T1000 (cell line): Measurements from ENCODE around the gene SMIM1.
A peak's percentile ranks its signal among the peaks of the same experiment; 100 is the strongest.

Source experiments
- DNase-seq: peaks from one replicate; lab custom pipeline; 2025; ENCODE audit warnings: mixed read lengths; lab: John Stamatoyannopoulos, UW

Gene SMIM1

DNA sequence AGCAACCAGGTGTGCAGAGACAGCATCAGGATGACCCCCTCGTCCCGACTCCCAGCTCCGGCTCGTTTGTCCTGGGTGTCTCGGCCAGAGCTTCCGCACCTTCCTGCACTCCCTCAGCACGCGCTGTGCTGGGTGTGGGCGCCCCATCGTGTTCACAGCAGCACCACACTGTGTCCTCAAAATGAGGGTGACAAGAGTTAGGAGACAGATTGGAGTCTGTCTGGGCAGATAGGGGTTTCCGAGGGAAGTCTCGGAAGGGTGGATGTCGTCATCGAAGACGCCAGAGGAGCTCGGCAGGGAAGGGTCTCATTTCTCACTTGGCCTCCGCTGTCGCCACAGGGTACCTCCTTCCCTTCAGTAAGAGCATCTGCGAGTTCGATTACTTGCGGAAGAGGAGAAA lies 16.2 kb upstream of the SMIM1 start:
- DNase-seq: no peak

DNA sequence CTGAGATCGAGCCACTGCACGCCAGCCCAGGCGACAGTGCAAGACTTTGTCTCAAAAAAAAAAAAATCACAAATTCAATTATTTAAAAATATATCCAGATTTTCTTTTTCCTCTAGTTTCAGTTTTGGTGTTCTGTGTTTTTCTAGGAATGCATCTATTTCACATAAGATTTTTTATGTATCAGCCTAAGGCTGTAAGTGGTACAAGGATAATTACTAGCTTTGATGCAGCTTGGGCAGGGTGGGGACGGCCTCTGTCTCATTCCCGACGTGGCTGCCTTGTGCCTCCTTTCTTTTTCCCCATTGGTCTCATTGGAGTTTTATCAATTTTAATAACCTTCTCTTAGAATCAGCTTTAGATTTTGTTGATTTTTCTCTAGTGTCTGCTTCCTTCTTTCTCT lies 13.4 kb upstream of the SMIM1 start:
- DNase-seq: no peak

DNA sequence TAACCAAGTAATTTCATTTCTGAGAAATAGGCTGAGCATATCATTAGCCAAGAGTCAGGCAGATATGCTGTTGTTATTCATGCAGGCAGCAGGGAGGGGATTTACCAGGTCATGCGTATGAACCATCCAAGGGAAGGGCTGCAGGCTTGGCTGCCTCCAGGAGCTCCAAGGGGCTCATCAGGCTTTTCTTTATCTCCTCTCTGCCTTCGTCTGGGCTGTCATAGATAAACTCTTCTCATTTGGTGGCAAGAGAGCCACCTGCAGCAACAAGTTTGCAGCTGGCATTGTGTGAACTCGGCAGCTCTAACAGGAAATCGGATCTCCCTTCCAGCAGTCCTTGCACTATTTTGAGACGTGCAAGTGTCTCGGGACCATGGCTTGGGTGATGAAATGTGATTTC lies 12.8 kb upstream of the SMIM1 start:
- no peak for DNase-seq

DNA sequence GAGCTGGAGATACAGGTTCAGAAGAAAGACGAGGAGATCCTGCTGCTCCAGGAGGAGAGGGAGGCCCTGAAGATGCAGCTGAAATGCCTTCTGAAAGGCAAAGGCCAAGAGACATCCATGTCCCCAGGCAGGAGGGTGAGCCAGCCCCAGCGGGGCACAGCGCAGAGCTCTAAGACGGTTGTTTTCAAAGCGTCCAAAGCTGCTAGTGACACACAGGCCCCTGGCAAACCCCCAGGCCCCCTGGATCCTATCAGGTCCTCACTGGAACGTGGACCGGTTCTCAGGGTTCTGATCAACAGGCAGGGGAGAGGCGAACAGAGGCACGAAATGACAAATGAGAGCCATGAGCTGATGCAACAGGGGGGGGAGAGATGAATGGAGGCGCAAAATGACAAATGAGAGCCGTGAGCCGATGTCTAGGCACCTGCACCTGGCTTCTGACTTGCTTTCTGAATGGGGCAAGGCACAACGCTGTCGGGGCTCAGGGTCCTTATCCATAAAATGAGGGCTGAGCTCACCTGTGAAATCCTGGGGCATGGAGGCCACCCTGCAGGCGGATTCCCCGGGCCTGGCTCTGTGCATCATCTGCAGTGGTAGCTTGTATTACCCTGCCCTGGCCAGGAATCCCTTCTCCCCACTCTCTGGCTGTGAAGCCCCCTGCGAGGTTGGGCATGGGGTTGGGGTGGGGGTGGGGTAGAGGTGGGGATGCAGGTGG lies 11.1 kb upstream of the SMIM1 start:
- DNase-seq: no peak

DNA sequence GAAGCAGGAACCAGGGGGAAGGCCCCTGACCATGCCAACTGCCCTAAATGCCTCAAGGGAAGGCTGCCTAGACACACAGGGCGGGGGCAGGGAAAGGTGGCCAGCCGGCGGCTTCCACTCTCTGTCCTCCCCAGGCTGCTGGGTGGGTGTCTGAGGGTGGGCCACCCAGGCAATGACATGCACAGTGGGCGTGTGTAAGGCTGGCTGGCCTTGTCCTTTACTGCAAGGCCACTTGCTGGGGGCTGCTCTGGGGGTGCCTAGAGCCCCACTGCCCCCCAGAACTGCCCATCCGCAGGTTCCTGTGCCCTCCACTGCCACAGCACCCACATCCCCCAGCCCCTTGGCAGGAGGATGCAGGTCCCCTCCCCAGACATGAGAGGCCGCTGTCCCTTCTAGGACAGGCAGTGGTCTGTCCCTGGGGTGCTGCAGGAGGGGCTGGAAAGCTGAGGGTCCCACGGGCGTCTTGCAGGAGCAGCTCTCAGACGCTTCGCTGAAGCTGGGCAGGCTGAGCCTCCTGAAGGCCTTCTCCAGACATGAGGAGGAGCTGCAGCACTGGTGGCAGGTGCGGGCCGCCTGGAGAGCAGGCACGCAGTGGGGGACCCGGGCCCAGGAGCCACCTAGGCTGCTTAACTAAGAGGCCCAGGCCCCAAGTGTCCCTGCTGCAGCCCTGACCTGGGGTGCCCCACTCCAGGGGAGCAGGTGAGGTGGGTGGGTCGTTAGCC lies 10.2 kb upstream of the SMIM1 start:
- no peak for DNase-seq

DNA sequence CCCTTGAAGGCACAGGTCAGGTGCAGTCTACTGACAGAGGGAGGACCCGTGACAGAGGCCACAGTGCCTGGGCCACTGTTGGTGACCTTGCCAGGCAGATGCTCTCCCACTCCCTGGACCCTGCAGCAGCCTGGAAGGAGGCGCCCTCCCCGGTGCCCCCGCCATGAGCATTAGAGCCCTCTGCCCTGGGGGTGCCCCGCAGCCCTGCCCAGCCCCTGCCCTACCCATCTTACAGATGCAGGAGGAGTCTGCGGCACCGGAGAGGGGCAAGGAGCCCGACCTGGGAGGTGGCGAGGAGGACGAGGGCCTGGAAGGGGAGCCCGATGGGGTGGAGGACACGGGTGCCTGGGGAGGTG lies 9.7 kb upstream of the SMIM1 start:
- no peak for DNase-seq

DNA sequence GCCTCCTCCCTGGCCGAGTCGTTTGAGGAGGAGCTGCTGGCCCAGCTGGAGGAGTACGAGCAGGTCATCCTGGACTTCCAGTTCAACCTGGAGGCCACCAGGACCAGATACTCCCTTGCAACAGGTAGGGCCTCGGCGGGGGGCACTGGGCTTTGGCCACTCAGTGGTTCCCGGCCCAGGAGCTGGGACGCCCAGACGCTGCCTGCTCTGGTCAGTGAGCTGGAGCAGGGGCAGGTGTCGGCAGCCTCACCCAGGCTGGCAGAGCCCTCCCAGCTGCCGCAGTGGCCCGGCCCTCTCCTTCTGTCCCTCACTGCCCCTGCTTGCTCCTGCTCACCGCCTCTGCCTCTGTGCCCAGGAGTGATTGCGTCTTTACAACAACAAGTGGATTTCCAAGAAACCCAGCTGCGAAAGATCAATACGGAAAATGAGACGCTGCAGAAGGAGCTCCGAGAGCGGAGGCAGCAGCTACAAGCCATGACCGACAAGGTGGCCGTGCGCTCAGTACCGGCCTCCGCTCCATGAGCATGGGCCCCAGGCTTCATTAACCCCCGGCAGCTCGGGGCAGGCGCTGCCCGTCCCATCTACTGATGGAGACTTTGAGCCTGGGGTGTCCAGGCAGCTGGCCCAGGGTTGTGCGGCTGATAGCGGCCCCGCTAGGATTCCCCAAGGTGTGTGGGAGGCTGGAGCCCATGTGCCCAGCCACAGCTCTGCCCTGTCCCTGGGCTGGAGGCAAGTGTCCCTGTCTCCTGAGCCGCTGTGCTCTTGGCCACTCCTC lies 9.0 kb upstream of the SMIM1 start:
- DNase-seq: no peak

DNA sequence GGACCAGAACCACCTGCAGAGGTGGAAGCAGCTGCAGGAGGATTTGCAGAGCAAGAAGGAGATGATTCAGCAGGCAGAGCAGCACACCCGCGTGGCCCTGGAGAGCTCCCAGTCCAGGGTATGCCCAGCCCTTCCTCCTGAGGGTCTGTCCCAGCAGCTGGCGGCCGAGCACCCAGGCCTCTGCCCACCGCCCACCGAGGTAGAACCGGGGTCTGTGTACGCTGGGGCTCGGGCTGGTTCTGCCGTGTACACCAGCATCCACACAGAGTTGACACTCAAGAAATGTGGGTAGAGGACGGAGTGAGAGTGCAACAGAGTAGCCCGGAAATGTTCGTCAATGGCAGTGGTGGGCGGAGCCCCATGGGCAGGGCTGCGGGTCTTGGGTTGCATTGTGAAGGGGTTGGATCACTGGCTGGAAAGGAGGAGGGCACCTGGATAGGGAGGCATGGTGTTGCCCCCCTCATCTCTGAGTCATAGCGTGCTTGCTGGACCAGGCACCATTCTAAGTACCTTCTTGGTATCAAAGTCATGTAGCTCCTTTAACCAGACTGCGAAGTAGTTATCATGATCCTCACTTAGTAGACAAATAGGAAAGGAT lies 5.1 kb upstream of the SMIM1 start:
- no peak for DNase-seq

DNA sequence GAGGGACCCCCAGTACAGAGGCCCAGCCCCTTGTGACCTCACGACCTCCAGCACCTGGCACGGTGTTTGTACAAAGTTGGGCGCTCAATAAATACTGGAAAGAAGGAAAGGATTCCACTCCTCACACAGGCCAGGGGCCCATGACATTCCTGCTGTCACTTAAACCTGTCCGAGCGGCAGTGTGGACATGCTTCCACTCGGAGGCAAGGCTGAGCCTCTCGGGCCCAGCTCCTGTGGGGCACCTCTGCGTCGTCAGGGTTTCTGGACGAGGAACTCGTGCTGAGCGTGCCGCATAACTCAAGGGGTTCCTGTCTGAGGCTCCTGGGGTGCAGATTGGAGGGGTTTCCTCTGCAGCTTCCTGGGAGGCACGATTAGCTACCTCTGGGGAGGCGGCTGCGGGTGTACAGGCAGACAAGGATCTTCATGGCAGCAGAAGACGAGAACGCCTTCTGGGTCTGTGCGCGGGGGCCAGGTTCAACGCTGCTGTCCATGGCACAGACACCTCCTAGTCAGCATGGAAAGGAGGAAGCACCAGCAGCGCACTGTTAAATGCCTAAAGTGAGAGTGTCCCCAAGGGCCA lies 3.6 kb upstream of the SMIM1 start:
- no peak for DNase-seq

DNA sequence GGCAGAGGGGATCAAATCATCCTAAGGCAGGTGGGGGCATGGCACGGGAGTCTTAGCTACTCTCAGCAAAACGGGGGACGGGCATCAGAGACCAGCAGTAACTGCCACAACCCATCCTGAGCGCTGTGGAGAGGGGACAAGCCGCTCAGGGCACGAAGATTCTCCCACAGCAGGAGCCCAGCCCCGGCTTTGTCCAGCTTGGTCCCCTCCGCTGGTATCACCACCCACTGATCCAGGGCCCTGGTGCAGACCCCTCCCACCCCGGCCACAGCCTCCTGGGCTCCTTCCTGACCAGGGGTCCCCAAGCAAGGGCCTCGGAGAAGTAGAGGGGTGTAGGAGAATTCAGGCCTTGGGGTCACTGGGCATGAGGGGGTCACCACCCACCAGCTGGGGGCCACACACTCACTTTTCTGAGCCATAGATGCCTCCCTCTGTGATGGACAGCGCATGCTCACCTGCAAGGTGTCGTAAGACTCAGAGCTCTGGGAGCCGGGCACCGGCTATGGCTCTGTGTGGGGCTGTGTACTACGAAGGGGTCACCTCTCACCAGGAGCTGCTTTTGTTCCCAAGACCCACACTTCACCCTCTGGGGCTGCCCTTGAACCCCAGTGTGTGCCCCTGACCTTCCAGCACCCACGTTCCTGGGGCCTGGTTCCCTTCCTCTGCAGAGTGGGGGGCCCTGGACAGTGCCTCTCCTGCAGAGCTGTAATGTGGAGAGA lies 2.3 kb upstream of the SMIM1 start:
- DNase-seq: no peak

DNA sequence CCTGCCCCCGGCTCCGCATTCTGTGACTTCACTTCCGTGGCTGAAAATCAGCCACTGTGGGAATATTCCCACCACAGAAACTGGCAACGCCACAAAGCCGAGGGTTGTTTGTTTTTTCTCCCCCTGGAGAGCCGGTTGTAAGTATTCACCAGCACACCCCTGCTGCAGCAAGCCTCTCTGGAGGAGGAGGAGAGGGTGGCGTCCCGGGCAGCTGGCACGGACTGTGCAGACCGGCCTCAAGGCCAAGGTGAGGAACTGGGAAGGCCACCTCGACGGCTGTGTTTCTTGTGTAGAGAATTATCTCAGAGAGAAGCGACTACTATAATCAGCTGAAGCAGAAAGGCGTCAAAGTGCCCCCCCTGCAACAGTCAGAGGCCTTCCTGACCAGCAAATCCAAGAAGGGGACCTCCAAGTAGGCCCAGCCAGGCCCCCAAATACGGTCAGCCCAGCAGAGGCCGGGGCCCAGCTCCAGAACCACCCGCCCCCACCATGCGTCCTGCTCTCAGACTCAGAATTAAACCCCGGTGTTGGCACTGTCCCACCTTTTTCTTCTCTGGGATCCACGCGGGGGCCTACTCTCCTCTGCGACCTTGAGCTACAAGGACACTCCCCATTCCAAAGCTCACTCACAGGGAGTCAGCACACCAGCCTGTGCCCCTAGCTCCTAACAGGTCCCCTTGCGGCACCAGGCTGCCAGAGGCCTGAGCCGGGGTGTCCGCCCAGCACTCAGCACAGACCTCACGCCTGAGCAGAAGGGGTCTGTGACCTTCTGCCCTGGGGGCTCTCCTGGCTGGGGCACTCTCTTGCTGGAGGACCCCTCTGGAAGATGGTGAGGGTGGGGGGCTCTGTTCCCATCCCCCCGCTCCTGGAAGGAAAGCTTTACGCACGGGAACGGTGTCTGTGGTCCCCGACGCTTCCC lies 1.2 kb upstream of the SMIM1 start:
- no peak for DNase-seq

DNA sequence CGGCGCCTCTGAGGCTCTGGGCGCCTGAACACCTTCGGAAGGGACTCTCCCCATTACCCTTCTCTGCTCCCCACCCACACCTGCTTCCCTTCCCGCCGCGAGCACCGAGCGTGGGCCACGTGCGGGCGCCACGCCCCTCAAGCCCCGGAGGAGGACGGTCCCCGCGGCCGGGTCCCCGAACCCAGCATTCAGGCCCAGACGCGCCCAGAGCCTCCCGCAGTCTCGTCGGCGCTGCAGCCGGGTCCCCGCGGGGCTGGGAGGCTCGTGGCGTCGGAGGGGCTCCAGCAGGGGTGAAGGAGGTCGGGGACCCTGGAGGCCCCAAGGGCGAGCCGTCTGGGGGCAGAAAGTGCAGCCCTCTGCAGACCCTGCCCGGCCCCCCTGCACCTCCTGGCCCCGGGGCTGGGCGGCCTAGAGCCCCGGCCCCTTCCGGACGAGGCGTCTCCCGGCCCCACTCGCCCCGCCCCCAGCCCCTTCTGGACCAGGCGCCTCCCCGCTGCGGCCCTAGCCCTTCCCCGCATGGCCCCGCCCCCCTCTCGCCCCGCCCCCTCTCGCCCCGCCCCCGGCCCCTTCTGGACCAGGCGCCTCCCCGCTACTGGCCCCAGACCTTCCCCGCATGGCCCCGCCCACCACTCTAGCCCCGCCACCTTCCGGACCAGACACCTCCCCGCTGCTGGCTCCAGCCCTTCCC lies 378 bp upstream of the SMIM1 start:
- DNase-seq: peak; percentile 77

DNA sequence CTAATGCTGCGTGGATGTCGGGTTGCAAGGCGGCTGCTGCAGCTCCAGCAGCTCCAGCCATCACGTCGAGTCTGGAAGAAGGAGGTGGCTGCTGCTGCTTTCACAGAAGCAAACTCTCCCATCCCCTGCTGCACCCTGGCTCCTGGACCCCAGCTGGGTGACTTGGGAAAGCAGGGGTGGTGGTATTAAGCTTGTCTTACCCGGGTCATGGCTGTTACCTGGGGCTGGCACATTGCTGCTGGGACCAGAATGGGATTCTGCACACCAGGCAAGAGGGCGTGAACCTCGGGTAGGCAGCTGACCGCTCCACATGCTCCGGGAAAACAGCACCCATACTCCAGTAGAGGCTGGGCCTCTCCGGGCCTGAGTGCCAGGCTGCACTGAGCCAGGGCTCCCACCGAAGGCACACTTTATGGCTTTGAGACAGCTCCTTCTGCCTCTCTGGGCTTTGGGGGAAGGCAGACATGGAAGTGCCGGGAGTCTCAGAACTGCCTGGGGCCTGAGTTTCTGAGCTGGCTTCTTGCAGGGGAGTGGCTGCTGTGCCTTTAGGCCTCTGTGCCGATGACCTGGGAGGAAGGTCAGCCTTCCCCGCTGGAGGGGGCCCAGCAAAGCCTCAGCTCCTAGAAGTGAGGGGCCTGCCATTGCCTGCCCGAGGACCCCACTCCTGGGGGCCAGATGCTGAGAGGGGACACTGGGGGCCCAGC lies 1.2 kb downstream of the SMIM1 start:
- no peak for DNase-seq

DNA sequence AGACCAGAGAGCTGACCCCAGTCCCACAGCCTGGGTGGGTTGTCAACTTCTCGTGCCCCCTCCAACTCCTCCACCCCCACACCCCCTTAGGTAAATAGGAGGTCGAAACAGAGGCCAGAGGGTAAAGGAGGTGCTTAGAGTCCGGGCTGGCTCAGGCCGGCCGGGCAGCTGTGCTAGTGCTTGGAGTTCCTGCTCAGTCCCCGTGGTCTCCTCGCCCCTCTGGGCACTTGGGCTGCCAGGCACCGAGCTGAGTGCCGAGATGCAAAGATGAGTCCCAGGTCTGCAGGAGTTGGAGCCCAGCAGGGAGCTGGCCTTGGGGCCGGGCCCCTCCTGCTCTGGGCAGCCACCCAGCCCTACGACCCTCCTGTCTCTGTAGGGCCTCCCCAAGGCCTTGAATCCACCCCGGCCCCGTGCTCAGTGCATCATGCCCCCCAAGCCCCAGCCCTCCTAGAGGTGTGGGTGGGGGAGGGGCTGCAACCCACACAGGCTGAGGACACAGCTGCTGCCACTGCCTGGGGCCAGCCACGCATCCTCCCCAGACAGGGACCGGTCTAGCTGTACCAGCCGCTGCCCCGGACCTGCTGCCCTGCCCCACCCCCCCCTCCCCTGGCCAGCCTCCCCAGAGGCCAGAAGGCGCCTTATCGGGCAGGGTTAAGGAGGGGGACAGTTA lies 1.9 kb downstream of the SMIM1 start:
- no peak for DNase-seq

DNA sequence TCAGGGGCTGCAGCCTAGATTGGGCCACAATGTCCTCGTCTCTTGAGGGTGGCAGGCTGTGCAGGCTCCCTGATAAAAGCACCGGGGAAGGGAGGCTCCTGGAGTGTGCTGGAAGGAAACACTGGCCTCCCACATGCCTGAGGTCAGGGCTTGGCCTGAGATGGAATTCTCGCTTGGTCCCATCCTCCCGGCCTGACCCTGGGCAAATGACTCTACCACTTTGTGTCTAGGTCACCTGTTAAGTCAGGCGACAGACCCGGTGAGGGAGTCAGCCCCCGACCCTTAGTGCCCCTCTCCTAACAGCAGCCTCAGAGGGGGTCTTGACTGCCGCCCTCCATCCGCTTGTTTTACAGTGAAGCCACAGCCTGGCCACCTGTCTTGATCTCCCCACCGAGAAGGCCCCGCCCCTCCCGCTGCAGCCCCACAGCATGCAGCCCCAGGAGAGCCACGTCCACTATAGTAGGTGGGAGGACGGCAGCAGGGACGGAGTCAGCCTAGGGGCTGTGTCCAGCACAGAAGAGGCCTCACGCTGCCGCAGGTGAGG lies 2.5 kb downstream of the SMIM1 start:
- DNase-seq: no peak

DNA sequence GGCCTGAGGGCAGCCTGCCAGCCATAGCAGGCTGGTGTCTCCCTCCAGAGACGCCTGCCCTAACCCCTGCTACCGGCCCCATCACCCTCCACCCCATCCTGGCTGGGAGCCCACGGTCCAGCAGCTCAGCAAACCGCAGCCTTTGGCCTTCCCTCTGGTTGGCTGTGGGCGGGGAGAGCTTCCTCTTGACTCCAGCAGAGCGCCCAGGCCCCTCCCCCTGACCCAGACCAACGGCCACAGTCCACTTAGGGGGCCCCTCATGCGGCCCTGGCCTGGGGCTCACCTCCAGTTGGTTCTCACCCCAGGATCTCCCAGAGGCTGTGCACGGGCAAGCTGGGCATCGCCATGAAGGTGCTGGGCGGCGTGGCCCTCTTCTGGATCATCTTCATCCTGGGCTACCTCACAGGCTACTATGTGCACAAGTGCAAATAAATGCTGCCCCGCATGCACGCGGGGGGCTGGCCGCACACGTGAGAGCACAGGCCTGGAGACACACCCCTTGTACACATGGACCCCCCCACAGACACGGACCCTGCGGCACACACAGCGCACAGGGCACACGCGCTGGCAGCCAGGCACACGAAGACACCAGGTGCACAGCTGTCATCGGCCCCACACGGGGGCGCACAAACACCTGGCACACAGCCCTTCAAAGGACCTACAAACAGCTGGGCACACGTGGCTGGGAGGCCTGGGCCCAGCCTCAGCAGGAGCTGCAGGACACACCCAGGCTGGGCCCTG lies 3.1 kb downstream of the SMIM1 start:
- no peak for DNase-seq

DNA sequence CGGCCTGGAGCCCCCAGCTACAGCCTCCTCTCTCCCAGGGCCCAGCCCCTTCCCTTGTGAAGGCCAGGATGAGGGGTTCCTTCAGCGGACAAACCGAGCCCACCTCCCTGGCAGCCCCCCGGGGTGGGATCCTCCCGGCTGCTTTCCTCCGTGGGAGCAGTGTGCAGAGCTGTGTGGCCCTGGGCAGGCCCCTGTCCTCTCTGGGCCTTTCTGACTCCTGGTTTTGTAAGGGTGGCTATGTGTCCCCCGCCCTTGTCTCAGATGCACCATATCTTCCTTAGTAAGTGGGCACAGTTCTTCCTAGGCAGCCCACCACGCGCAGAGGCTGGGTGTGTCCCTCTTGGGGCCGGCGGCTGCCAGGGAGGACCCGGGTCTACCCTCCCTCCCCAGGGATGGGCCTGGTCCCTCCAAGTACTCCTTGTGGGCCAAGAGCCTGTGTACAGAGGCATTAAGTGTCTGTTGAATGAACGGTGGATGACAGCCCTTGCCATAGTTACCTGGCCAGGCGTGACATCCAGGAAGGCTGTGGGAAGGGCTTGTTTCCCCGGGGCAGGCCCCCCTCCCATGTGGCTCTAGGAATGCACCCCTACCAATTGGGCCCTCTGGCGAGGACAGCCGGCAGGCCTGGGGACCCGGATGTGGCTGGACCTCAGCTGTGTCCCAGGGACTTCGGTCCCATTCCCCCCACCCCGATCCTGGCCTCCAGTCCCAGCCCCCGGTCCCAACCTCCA lies 3.8 kb downstream of the SMIM1 start:
- DNase-seq: no peak
